ENCODE results near the gene LNX1. TPM values are rescaled to one million over a fixed set of nuclear protein-coding genes. Genes with fewer than 3 reads are reported as not detected.

LNX1 gene
- polyA plus RNA-seq, 1 donor = 4.0 TPM

GRCh38 chr4:53532521-53532920, 58.8 kb downstream of the LNX1 start:
- DNase-seq = no peak

DNA sequence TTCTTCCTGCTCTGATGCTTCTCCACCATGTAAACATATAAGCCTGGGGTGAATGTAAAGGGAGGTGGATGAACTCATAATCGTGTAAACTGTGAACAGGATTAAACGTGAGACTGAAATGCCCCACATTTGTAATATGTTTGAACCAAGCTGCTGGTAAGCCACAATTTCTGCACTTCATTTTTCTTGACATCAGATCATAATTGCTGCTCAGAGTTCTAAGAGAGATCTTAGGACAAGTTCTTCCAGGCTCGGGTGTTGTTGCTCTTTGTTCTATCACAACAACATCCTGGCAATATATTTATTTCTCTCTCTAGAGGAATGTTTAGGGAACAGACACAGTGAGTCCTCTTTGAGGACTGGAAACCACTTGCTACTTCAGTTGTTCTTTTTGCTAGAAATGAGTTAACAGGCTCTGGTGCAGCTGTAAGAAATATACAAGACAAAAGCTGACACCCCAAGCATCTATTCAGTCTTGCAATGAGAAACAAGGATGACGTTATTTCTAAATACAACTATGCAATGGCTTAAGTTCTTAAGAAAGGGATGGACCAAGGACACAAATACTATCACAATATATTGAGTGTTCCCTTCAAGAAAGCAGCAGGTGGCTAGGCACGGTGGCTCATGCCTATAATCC, 59.6 kb downstream of the LNX1 start:
- DNase-seq = no peak

DNA sequence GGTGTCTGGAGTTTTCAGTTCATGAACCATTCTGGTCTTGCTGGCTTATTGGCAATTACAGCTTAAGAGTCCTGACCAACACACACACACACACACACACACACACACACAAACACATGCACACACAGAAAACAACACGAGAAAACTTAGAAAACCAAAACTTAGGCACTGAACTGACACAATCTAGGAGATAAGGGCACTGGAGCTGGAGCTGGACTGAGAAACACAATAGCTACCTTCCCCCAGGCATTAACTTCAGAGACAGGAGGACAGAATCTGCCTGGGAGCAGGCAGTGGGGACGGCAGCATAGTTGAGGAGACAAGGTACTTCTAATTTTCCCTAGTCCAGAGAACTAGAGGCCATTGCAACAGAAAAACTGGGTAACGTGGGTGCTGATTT, 62.3 kb downstream of the LNX1 start:
- no peak for DNase-seq

DNA sequence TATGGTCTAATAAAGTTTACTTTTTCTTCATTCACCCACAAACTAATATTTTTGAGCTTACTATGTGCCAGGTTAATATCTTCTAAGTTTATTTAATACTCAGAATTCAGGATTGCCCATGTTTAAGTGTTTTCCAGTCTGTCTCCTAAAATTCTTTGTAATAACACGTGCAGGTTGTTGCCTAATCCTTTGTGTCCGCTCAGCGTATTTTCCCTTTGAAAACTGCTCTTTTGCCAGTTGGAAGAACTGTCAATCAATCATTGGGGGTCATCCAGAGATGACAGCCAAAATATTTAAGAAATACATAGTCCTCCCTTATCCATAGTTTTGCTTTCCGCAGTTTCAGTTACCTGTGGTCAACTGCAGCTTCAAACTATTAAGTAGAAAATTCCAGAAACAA, 63.4 kb downstream of the LNX1 start:
- DNase-seq = no peak

GRCh38 chr4:53527326-53527725, 64.0 kb downstream of the LNX1 start:
- DNase-seq = no peak

- DNase-seq = no peak
Observed at GRCh38 chr4:53522334-53522733, 69.0 kb downstream of the LNX1 start.

- no peak for DNase-seq
Observed at GRCh38 chr4:53520116-53520515, 71.2 kb downstream of the LNX1 start.

DNA sequence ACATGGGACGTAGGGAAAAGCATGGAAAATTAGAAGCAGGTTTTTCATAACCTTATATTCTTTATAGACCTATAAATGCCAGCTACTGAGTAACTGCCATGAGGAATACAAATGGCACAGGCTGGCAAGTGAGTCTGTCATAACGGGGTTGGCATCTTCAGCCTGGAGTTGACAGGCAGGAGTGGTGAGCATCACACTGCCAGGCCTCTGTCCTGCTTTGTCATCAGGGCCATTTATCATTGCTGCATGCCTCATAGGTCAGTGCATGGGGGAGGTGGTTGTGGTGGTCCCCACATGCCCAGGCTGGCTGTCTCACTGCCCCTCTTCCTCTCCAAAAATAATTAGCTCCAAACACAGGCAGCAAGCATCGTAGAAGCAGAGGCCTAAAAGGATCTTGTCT, 72.5 kb downstream of the LNX1 start:
- no peak for DNase-seq

- DNase-seq = no peak
Observed at GRCh38 chr4:53515076-53515475, 76.2 kb downstream of the LNX1 start.

DNA sequence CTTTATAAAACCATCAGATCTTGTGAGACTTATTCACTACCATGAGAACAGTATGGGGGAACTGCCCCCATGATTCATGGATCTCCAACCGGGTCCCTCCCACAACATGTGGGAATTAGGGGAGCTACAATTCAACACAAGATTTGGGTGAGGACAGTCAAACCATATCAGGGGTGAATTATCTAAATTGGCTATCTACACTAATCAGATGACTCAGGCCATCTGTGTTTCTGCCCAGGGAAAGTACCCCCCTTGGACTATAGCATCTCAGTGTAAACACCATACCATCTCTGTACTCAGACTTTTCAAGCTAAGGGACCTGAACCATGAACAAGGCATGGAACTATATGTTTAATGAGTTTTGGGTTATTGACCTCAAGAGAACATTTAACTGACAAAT, 76.8 kb downstream of the LNX1 start:
- no peak for DNase-seq

DNA sequence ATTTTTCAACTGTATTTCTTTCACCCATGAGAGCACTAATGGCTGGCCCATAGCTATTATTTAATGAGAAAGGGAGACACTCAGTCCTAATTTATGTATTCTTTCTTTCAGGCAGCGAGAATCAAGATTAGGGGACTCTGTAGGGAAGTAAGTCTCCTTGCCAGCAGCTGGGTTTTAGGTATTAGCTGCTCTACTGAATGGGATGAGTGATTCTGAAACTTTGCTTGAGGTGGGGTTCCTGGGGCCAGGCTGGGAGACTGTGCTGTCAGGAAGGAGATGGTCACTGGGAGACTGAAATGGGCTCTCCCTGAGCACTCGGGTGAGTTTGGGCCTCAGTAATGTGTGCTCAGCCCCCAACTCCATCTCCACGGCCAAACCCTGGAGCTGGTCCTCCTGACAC, 78.7 kb downstream of the LNX1 start:
- no peak for DNase-seq

DNA sequence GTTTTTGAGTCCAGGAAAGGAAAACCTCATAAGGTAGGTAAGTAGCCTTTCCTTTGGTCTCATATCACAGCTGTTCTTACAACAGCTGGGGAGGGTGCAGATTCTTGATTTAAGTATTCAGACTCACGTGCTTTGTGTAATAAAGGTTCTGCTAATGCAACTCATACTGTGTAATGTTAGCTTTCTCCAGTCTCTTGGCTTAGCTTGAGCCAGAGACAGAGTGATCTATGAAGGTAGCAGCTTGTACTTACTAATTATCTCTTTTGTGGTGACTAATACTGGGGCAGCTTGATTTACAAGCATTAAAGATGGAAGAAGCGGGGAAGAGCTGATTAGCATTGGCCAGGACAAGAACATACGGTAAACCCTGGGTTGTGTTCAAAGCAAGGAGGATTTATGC, 80.3 kb downstream of the LNX1 start:
- no peak for DNase-seq

DNA sequence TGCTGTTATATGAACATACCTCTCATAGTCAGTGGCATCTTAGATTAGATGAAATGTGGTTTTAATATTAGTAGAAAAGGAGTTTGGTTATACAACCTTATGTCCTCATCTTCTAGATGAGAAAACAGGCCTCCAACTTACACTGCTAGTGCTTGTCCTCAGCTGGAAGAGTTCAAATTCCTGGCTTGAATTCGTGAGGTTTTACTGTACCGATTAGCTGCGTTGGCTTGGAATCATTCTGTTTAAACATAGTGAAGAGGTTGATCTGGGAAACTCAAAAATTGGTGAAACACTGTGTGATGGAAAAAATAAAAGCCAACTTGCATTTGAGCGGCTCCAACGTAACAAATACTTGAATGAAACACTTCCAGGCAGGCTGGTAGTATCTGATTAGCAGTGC, 81.0 kb downstream of the LNX1 start:
- no peak for DNase-seq

GRCh38 chr4:53508446-53508845, 82.8 kb downstream of the LNX1 start:
- no peak for DNase-seq

GRCh38 chr4:53507671-53508286, 83.5 kb downstream of the LNX1 start:
- DNase-seq = no peak

- no peak for DNase-seq
Observed at GRCh38 chr4:53507058-53507457, 84.2 kb downstream of the LNX1 start.

DNA sequence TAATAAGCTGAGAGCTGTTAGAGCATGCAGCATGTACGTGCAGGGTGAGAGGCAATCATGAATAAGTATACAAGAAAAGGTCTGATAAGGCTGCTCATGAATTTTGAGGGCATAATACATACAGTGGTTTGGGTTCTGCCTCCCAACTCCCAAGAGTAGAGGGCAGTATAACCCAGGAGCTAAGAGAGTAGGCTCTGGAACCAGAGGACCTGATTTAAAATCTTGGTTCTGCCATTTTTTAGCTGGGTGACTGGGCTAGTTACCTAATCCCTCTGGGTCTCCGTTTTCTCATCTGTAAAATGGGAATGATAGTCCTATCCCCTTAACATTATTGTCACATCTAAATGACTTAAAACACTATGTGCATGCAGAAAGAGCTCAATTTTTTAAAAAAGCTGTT, 85.3 kb downstream of the LNX1 start:
- no peak for DNase-seq

DNA sequence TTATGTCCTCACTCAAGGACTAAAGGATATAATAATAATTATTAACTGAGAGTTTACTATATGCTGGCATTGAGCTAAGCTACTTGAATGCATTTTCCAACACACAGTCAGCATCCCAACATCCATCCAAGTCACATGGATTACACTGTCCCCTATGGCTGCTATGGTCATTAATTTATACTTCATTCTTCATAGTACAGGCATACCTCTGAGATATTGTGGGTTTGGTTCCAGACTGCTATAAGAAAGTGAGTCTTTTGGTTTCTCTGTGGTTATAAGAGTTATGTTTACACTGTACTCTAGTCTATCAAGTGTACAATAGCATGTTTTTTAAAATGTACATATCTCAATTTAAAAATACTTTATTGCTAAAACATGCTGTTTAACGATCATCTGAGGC, 89.2 kb downstream of the LNX1 start:
- DNase-seq = no peak

- no peak for DNase-seq
Observed at GRCh38 chr4:53501561-53501960, 89.7 kb downstream of the LNX1 start.

DNA sequence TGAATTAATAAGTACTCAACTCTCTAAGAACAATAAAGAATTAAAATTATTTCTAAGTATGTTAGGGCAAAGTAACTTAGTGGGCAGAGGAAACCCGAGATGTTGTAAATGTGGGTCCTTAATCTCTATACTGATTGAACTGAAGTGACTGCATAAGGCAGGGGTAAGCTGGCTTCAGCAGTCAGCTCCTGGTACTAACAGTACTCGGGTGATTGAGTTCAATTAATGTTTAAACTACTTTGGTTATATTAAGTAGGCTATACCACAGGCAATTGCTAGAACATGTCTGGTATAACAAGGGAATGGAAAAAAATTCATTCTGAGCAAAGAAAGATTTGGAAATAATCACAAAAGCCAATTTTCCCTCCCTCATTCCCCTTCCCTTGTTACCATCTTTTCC, 90.7 kb downstream of the LNX1 start:
- DNase-seq = no peak

DNA sequence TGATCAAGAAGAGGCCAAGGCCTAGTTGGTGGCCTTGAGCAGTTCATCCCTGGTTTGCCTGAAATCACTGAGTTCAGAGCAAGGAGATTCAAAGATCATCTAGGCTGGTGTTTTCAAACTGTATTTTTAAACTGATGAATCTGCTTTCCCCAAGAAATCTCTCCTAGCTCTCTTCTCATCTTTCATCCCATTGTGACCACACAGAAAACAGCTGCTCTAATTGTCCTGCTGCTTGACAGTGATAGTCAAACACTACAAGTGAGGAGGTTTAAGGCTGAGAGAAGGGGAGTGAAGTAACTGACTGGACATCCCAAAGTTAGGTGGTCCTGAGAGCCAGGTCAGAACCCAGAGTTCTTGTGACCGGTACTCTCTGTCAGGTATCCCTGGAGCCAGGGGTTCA, 91.5 kb downstream of the LNX1 start:
- DNase-seq = no peak

DNA sequence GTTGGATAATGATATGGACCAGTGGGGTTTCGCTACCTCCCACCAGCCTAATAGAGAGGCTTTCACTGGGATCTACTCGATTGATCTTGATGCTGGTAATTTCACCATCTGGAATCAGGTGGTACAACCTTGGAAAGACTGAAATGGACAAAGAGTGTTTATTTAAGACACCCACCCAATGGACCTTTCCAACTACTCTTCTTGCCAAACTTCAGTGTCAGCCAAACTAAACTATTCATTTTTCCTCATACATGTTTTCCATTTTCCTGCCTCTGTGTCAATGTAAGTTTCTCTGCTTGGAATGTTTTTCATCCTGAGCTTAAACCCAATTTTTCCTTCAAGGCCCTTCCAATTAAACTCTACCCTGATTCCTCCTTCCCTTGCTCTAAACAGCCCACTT, 92.6 kb downstream of the LNX1 start:
- DNase-seq = peak; percentile 61

DNA sequence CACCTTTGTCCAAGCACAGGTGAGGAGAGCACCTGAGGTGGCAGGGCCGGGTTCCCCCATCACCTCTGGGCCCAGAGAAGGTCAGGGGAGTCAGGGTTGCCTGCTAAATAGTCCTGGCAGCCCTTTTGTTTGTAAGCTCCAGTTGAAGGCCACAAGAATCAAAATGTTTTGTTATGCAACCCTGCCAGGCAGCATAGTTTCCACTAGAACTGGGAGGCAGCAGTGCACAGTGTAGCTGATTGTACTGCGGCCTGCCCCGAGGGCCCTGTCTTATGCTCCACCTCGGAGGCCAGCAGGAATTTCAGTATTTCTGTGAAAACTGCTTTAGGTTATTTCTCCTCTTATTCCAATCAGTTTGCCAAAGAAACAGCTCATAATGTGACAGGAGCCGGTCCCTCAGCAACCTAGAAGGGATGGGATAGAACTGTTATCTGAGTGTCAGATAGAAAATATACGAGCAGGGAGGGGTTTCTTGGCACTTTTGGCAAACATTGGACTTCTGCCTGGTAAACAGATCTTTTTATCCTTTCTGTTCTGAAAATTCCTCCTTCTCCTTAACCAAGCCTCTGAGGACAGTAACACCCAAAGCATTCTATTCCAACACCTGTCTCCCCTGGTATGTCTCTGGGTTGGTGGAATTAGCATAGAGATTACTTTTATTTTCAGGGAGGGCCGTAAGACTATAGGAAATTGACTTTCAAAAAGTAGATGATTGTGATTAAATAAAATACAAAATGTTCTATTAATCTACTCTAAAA, 93.6 kb downstream of the LNX1 start:
- DNase-seq = peak; percentile 72

- DNase-seq = no peak
Observed at GRCh38 chr4:53494851-53495250, 96.4 kb downstream of the LNX1 start.

Measured in hindlimb muscle (tissue), 1 donor.